Panc1 (cell line): ENCODE results near the gene CLIP4.

Experiments used
- SIN3A ChIP-seq: IDR thresholded peaks from 2 replicates; pipeline ENCODE4 v1.6.1; 2012; ENCODE audit warnings: low read depth, mild to moderate bottlenecking, low read length, moderate library complexity, borderline replicate concordance; ENCODE audit not compliant: insufficient read depth
- TCF7L2 ChIP-seq: IDR thresholded peaks from 2 replicates; pipeline ENCODE4 v1.6.1; 2011; ENCODE audit warnings: mild to moderate bottlenecking, low read depth, low read length, inconsistent platforms
- TF ChIP-seq, protein P1 (sequence below): fragments of 450-650 bp; IDR thresholded peaks from 2 replicates; pipeline ENCODE4 v1.5.1; 2017; ENCODE audit warnings: mild to moderate bottlenecking

DNA sequence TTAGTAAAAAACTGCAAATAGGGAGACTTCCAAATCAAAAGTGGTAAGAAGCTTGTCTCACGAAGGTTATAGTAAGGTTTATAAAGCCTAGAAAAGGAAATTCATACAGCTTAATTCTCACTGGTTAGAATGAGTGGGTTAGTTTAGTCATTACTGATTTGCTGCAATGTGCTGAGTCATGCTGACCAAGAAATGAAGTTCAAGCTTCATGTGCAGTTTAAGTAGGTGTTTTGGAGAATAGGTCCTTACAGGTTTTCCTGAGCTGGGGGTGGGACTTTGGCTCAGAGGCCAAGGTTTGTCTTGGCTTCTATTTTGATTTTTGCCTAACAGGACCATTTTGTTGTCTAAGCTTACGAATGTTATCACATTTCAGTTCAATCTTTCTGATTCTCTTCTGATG is 15.1 kb downstream of the CLIP4 start:
- TF ChIP-seq, protein P1, sequence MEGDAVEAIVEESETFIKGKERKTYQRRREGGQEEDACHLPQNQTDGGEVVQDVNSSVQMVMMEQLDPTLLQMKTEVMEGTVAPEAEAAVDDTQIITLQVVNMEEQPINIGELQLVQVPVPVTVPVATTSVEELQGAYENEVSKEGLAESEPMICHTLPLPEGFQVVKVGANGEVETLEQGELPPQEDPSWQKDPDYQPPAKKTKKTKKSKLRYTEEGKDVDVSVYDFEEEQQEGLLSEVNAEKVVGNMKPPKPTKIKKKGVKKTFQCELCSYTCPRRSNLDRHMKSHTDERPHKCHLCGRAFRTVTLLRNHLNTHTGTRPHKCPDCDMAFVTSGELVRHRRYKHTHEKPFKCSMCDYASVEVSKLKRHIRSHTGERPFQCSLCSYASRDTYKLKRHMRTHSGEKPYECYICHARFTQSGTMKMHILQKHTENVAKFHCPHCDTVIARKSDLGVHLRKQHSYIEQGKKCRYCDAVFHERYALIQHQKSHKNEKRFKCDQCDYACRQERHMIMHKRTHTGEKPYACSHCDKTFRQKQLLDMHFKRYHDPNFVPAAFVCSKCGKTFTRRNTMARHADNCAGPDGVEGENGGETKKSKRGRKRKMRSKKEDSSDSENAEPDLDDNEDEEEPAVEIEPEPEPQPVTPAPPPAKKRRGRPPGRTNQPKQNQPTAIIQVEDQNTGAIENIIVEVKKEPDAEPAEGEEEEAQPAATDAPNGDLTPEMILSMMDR, result no peak
- no peak for TF ChIP-seq SIN3A
- TF ChIP-seq TCF7L2, result no peak
